GM18505 (cell line): ENCODE data around the gene OR1K1.
"Not testable (repeated sequence)": the region's sequence is repeated elsewhere in the genome, so short reads cannot be mapped to it uniquely, and the experiment has no call there.

ENCODE experiments used
- ATAC-seq: cut with Tn5 transposase; IDR thresholded peaks from one replicate; pipeline ENCODE4 v1.9.1; 2021; ENCODE audit not compliant: unreplicated experiment
- POLR2A ChIP-seq: IDR thresholded peaks from 4 replicates; pipeline ENCODE4 v1.6.1; 2011; ENCODE audit warnings: borderline replicate concordance; ENCODE audit not compliant: insufficient read depth, insufficient read length; ENCODE audit errors: extremely low read depth

The OR1K1 gene

DNA sequence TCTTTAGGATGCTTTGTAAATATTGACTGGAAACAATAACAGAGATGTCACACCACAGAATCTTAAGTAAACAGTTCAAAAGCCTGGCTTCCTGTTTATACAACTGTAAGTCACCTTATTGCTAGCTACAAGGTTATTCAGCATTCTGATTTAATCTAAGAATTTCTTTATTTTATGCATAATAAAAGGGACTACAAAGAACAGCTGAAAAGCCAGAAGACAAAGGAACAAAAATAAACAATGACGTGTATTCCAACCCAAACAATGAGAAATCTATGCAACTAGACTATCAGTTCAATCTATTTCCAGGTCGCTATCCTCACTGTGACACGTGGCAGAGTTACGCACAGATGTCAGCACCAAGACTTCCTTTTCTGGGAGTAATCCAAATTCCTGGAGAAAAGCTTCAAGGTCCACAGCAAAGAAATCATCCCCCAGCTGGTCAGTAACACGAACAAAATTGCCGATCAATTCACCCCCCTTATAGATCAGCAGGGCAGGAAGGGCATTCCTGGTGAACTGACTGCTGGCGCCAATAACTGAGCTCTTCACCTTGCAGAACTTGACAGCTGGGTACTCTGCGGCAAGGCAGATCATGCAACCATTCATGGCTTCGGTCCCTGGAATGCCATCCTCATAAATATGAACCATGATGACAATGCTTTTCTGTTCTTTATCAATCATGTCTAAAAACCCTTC is 20.0 kb downstream of the OR1K1 start:
- TF ChIP-seq POLR2A: no peak
- no peak for ATAC-seq

DNA sequence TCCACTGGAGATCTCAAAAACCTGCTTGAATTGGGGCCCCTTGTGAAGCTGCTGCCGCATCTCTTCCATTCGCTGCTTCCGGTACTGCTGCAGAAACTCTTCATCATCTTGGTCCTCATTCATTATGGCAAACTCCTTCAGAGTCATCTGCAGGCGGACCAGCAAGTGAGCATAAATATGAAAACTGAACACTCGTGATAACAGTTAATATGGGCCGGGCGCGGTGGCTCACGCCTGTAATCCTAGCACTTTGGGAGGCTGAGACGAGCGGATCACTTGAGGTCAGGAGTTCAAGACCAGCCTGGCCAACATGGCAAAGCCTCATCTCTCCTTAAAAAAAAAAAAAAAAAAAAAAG is 20.5 kb downstream of the OR1K1 start:
- no peak for TF ChIP-seq POLR2A
- no peak for ATAC-seq

DNA sequence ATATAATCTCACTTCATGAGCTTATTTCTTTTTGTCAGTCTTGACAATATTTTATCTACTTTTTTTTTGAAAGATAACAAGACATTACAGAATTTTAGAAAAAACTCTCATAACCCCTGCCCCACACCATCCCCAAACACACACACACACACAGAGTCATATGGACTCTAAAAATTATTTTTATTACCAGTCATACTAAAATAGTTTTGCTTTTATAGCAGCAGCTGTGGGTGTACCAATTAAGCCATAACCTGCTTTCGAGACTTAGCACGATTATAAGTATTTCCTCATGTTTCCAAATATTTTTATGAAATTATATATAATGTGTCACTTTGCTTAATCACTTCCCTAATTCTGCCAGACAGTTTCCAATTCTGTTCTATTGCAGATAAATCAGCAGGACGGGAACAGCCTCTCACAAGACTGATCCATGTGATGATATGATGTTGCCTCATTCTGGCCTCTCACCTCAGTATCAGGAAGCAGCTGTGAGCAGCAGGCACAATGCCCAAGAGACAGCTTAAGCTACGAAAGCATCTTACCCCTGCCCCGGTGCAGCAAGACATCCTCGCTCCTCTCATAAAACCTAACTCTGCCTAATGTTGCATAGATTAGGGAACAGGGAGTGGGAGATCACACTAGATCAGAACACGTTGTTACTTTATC is 21.5 kb downstream of the OR1K1 start:
- TF ChIP-seq POLR2A: no peak
- no peak for ATAC-seq

DNA sequence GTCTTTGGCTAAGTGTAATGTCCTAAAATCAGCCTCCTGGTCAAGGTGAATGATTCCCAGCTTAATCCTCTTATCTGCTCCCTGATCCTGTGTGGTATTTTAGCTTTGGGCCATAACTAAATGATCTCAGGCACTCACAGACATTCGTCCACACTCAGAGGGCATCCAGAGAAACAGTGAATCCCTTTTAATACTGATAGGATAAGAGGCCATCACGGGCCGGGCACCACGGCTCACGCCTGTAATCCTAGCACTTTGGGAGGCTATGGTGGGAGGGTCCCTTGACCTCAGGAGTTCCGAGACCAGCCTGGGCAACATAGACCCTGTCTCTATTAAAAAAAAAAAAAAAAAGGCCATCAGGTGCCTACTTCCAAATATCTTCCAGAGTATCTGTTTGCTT is 22.1 kb downstream of the OR1K1 start:
- no peak for TF ChIP-seq POLR2A
- ATAC-seq: no peak

DNA sequence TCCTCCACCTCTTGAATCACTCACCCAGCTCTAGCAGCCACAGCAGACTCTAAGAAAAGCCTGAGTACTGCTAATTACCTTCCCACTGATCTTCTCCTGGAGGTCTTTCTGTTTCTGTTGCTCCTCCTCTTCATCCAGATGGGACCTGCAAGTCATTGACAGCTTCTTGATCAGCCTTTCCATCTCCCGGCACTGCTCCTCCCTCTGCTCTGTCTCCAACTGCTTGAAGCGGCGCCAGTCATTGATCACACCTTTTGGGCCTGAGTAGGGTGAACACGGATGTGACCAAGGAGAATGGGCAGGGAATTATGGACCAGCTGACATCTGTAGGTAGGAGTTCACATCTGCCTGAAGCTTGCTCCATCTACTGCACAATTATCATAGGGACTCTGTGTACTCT is 23.0 kb downstream of the OR1K1 start:
- ATAC-seq: no peak
- no peak for TF ChIP-seq POLR2A

DNA sequence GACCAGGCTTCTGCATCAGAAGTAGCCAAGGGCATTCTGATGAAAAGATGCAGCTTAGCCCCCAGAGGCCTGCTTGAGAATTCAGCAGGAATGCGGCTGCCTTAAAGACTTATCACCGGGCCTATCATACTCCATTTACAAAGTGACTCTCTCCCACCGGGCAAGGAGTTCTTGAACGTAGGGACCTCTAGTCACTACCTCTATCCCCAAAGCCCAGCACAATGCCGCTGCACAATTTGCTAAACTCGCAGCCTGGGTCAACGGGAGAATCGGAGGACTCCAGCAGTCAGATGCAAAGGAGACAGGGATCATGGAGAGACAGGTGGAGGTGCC is 27.8 kb downstream of the OR1K1 start:
- peak; percentile 18 for ATAC-seq
- no peak for TF ChIP-seq POLR2A

DNA sequence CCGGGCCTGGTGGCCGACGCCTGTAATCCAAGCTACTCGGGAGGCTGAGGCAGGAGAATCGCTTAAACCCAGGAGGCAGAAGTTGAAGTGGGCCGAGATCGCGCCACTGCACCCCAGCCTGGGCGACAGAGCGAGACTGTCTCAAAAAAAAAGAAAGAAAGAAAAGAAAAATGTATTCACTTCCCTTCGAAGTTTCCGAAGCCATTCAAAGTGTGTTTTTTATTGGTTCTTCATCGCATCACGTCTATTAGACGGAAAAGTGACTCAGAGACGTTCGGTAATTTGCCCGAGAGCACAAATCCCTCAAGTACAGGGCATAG is 29.0 kb downstream of the OR1K1 start:
- not testable (repeated sequence) for ATAC-seq

DNA sequence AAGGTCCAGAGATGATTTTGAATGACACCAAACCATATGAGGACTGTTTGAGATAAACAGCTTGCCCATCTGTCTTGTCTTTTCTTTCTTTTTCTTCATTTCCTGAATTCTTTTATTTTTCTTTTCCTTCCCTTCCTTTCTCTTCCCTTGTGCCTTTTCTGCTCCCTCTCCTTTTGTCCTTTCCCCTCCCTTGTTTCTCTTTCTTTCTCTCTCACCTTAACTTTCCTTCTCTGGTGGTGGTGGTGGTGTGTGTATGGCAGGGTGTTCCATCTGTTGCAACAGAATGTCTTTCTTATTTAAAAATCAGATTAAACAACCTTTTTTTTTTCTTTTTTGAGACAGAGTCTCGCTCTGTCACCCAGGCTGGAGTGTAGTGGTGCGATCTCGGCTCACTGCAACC is 32.3 kb downstream of the OR1K1 start:
- no peak for TF ChIP-seq POLR2A
- ATAC-seq: no peak

DNA sequence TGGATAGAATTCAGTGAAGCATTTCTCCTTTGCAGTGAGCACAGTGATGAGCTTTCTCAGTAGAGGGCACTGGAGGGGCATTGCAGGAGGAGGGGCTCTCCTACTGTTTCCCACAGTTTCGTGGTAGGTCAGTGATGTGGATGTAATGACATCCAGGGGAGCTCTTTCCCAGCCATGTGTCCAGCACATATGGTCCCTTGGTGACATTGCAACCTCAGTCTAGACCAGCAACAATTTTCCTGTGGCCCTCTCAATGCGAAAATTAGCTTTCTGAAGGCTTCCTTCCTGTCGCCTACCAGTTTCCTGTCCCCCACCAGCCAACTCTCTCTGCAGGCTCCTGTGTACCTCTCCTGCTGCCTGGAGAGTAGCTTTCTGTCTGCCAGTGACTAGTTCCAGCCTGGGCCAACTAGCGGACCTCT is 35.4 kb downstream of the OR1K1 start:
- ATAC-seq: no peak

DNA sequence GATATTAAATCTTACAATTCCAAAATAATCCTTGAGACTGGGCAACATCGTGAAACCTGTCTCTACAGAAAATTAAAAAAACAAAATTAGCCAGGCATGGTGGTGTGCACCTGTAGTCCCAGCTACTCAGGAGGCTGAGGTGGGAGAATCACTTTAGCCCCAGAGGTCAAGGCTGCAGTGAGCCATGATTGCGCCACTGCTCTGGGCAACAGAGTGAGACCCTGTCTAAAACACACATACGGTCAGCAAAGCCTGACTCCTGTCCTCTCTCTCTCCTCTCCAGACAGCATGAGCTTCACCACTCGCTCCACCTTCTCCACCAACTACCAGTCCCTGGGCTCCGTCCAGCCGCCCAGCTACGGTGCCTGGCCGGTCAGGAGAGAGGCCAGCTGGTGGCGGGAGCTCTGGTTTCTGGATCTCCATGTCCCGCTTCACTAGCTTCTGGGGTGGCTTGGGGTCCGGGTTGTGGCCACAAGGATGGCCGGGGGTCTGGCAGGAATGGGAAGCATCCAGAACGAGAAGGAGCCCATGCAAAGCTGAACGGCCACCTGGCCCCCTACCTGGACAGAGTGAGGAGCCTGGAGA is 37.4 kb downstream of the OR1K1 start:
- no peak for ATAC-seq
- no peak for TF ChIP-seq POLR2A

More for the DNA sequence above, 35.4 kb downstream of the OR1K1 start:
- no peak for TF ChIP-seq POLR2A

DNA sequence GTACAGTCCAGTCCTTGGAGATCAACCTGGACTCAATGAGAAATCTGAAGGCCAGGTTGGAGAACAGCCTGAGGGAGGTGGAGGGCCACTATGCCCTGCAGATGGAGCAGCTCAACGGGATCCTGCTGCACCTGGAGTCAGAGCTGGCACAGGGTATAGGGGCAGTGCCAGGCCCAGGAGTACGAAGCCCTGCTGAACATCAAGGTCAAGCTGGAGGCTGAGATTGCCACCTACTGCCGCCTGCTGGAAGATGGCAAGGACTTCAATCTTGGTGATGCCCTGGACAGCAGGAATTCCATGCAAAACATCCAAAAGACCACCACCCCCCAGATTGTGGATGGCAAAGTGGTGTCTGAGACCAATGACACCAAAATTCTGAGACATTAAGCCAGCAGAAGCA is 38.5 kb downstream of the OR1K1 start:
- not testable (repeated sequence) for ATAC-seq

DNA sequence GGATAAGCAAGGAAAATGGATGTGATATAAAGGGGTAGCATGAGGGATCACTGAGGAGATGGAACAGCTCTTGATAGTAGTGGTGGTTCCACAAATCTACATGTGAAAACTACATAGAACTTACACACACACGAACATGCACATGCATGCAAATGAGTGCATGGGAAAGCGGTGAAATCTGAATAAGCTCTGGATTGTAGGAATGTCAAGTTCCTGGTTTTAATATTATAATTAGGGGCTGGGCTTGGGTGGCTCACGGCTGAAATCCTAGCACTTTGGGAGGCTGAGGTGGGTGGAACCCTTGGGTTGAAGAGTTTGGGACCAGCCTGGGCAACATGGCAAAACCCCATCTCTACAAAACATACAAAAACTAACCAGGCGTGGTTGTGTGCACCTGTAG is 41.6 kb downstream of the OR1K1 start:
- no peak for ATAC-seq
- TF ChIP-seq POLR2A: no peak

DNA sequence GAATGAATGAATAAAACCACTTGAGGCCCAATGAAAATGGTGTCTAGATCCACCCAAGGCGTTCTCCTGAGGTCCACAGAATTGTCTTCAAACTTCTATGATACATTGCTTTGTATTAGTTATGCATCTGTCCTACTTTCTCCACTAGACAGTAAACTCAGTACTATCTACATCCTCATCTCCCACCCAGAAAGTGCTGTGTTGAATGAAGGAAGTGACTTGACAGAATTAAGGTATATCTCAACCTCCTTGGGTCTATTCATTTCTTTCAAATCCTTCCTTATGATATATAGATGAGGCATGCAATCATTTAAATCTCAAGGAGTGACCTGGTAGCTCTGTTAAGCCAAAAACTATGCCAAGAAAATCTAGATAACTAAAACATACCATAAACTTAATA is 44.2 kb downstream of the OR1K1 start:
- no peak for TF ChIP-seq POLR2A
- no peak for ATAC-seq

DNA sequence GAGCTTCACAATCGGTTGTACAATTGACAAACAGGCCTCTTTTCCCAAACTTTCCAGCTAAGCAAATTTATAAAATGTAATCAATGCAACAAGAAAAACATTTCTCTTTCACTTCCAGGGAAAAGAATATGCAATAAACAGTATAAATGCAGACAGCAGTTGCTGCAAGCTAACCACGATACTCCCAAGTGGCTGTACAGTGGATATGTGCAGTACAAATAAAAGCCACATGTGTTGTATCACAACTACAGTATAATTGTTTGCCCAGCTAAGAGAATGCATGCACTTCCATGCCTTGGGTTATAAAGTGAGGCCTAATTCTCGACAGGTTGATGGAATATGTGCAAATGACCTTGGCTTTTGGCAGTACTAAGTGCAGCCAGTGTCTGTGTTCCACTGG is 45.2 kb downstream of the OR1K1 start:
- ATAC-seq: no peak
- no peak for TF ChIP-seq POLR2A
